CD14-positive monocyte (primary cell): Measurements from ENCODE around the gene PLAC1. TPM values are rescaled to one million over a fixed set of nuclear protein-coding genes. Genes with fewer than 3 reads are reported as not detected.

ENCODE experiments used
- DNase-seq, 3 donors: peaks; one replicate each; pipeline ENCODE4 v3.0.0-alpha.2; 2011 to 2022
- H2AFZ ChIP-seq: 2 replicates; pipeline ENCODE4 v1.6.0; 2012; ENCODE audit warnings: mild to moderate bottlenecking, low read depth, low read length, inconsistent platforms; ENCODE audit not compliant: insufficient read depth, poor library complexity, severe bottlenecking
- H3K27ac ChIP-seq, 2 donors: 1 replicate in 1 of 2; 2 replicates in 1 of 2; pipeline ENCODE4 v1.5.1; 2012 to 2013; ENCODE audit warnings: low read length in 2 of 2, control low read depth in 1 of 2, inconsistent platforms in 1 of 2, low read depth in 1 of 2, mild to moderate bottlenecking in 1 of 2
- H3K27me3 ChIP-seq, 2 donors: one replicate each; pipeline versions ENCODE4 v1.6.0 to v1.6.1; 2011 to 2013; ENCODE audit warnings: low read length in 2 of 2; ENCODE audit not compliant: control insufficient read depth in 2 of 2, insufficient read depth in 2 of 2
- H3K36me3 ChIP-seq, 2 donors: replicated peaks in 1 of 2; 1 replicate in 1 of 2; 2 replicates in 1 of 2; pipeline versions ENCODE4 v1.5.1 to v1.6.1; 2012 to 2013; ENCODE audit warnings: low read length in 2 of 2, control low read depth in 1 of 2, inconsistent platforms in 1 of 2, mild to moderate bottlenecking in 1 of 2; ENCODE audit not compliant: insufficient read depth in 2 of 2, control insufficient read depth in 1 of 2
- H3K4me1 ChIP-seq, 2 donors: 1 replicate in 1 of 2; 2 replicates in 1 of 2; pipeline versions ENCODE4 v1.5.1 to v1.6.1; 2012 to 2013; ENCODE audit warnings: low read length in 2 of 2, control low read depth in 1 of 2, inconsistent platforms in 1 of 2, mild to moderate bottlenecking in 1 of 2, moderate library complexity in 1 of 2; ENCODE audit not compliant: insufficient read depth in 2 of 2, control insufficient read depth in 1 of 2
- H3K4me2 ChIP-seq: replicated peaks from 2 replicates; pipeline ENCODE3; 2012; ENCODE audit warnings: low read length, moderate library complexity, mild to moderate bottlenecking; ENCODE audit not compliant: poor library complexity, severe bottlenecking; ENCODE audit errors: extremely low read depth
- H3K4me3 ChIP-seq, 3 experiments: fragments of 200-600 bp in 1 of 3; sonication (generic) in 1 of 3; replicated peaks in 1 of 3; 1 replicate in 2 of 3; 2 replicates in 1 of 3; pipeline ENCODE4 v1.5.1; 2011 to 2013; ENCODE audit warnings: low read length in 3 of 3, mild to moderate bottlenecking in 3 of 3, control low read depth in 2 of 3, low read depth in 2 of 3, inconsistent platforms in 1 of 3, moderate library complexity in 1 of 3
- H3K79me2 ChIP-seq: 2 replicates; pipeline ENCODE4 v1.6.0; 2012; ENCODE audit warnings: mild to moderate bottlenecking, control low read depth, inconsistent platforms, low read length, moderate library complexity; ENCODE audit not compliant: insufficient read depth
- H3K9ac ChIP-seq: 2 replicates; pipeline ENCODE4 v1.6.0; 2017; ENCODE audit warnings: low read length, mild to moderate bottlenecking; ENCODE audit not compliant: insufficient read depth, poor library complexity, severe bottlenecking
- H3K9me3 ChIP-seq, 2 donors: replicated peaks in 1 of 2; 1 replicate in 1 of 2; 2 replicates in 1 of 2; pipeline versions ENCODE4 v1.5.1 to v1.6.1; 2012 to 2013; ENCODE audit warnings: low read length in 2 of 2, control low read depth in 1 of 2; ENCODE audit not compliant: control insufficient read depth in 1 of 2, insufficient read depth in 1 of 2
- H4K20me1 ChIP-seq: 2 replicates; pipeline ENCODE4 v1.6.0; 2012; ENCODE audit warnings: mild to moderate bottlenecking, low read length, control low read depth, moderate library complexity; ENCODE audit not compliant: insufficient read depth
- H3K27ac Mint-ChIP-seq, 7 donors: one replicate each; pipeline ENCODE4 v1.8.0; 2020; ENCODE audit warnings: mild to moderate bottlenecking in 7 of 7, mixed read lengths in 7 of 7, moderate library complexity in 6 of 7, inconsistent platforms in 2 of 7
- H3K27me3 Mint-ChIP-seq, 3 donors: one replicate each; pipeline ENCODE4 v1.8.0; 2021 to 2022; ENCODE audit warnings: low read depth in 3 of 3, mild to moderate bottlenecking in 3 of 3, mixed read lengths in 3 of 3, moderate library complexity in 3 of 3, inconsistent platforms in 1 of 3
- H3K36me3 Mint-ChIP-seq, 2 donors: one replicate each; pipeline ENCODE4 v1.8.0; 2020; ENCODE audit warnings: mixed read lengths in 2 of 2, inconsistent platforms in 1 of 2, mild to moderate bottlenecking in 1 of 2
- H3K4me1 Mint-ChIP-seq: one replicate; pipeline ENCODE4 v1.8.0; 2020; ENCODE audit warnings: mild to moderate bottlenecking, mixed read lengths
- H3K4me3 Mint-ChIP-seq, 2 donors: one replicate each; pipeline ENCODE4 v1.8.0; 2020; ENCODE audit warnings: mild to moderate bottlenecking in 2 of 2, mixed read lengths in 2 of 2, moderate library complexity in 1 of 2
- H3K9me3 Mint-ChIP-seq, 7 donors: one replicate each; pipeline ENCODE4 v1.8.0; 2020 to 2022; ENCODE audit warnings: mixed read lengths in 7 of 7, mild to moderate bottlenecking in 6 of 7, moderate library complexity in 6 of 7, inconsistent platforms in 2 of 7
- CTCF ChIP-seq: fragments of 200-600 bp; IDR thresholded peaks from one replicate; pipeline ENCODE4 v1.8.0; 2022; ENCODE audit warnings: antibody characterized with exemption, mild to moderate bottlenecking
- WGBS: methylation state at CpG from one replicate; pipeline ENCODE4 v1.1.5; 2013; ENCODE audit warnings: missing lambda C conversion rate; ENCODE audit not compliant: insufficient coverage; 5-methylcytosine and 5-hydroxymethylcytosine counted together
- intact Hi-C, 2 donors: fragments of 100-400 bp; cut with micrococcal nuclease; formaldehyde crosslinking; loops; one replicate each; pipeline versions ENCODE4 v1.15.0 to v1.15.1; 2023
- polyA plus RNA-seq, 3 donors: library from polyadenylated mRNA; depleted of rRNA in 1 of 3; unstranded in 2 of 3; stranded (reverse) in 1 of 3; fragments of 300-500 nt in 2 of 3; fragments of >200 nt in 1 of 3; fragmentation: Illumina TruSeq in 2 of 3; gene quantifications; 1 replicate in 2 of 3; 2 replicates in 1 of 3; pipeline ENCODE4 v1.2.3, GENCODE V29; 2012 to 2021

The PLAC1 gene
- polyA plus RNA-seq, 3 donors = not detected

DNA sequence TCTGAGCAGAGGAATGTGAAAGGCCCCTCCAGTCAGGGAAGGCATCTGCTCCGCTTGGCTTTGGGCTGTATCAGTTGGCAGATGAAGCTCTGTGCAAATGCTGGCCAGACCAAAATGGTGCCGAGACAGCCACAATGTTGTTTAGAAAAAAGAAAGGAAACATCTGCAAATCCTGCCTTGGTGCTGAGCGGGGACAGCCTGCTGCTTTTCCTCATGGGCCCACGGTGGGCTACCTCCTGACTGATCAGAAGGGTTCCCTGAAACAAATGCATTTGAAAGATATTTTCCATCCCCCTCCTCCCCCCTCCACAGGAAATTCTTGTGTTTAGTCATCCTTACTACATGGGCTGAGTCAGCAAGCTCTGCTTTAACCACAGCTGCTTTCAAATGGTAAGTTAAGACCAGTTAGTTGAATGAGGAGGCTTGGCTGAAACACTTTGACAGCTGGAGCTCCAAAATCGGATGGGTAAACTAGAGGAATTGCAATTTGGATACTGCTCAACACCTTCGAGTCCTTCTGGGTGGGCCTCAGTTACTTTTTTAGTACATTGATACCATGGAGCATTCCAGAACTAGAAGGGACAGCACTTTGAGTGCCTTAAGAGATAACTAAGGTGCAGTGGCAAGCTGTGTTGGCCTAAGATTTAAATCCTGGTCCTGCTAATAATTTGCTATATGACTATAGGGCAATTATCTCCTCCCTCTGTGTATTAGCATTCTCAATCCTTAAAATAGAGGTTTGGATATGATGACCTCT lies 36.0 kb downstream of the PLAC1 start:
- 0% methylated on average over 2 of the region's 6 CpGs for whole genome bisulfite sequencing
- no peaks in the 10 kb centered on the region for H3K9me3 Mint-ChIP-seq
- no peak overlapping the region for H3K9ac ChIP-seq
- H3K36me3 Mint-ChIP-seq = no peaks in the 10 kb centered on the region
- peak overlapping the region; percentile 72 to 77 for H3K4me3 Mint-ChIP-seq
- peak overlapping the region; percentile 50 for H3K4me2 ChIP-seq
- H3K27me3 ChIP-seq = no peaks in the 10 kb centered on the region
- DNase-seq = peak; percentile 18 to 52 (median 24)
- H4K20me1 ChIP-seq = no peaks in the 10 kb centered on the region
- no peaks in the 10 kb centered on the region for H3K36me3 ChIP-seq
- H3K27ac ChIP-seq = peak overlapping the region in 1 of 2 donors; percentile 34
- H3K27me3 Mint-ChIP-seq = peaks cover 0 to 2% (median 2%) of the 10 kb centered on the region in 3 donors
- peaks cover 37% of the 10 kb centered on the region for H3K4me1 Mint-ChIP-seq
- H3K9me3 ChIP-seq = no peaks in the 10 kb centered on the region
- H2AFZ ChIP-seq = peak overlapping the region; percentile 71
- intact Hi-C loops = no loop called here
- peaks cover 13 to 35% of the 10 kb centered on the region in 2 donors for H3K4me1 ChIP-seq
- peak overlapping the region in 2 of 7 donors; percentile 42 to 64 for H3K27ac Mint-ChIP-seq
- no peak for TF ChIP-seq CTCF
- H3K79me2 ChIP-seq = no peaks in the 10 kb centered on the region
- H3K4me3 ChIP-seq = peak overlapping the region; percentile 20 to 65 (median 45)

- peaks cover 0 to 2% (median 2%) of the 10 kb centered on the region in 3 donors for H3K27me3 Mint-ChIP-seq
- H3K27ac Mint-ChIP-seq = no peak overlapping the region
- H3K4me1 ChIP-seq = peaks cover 13 to 25% of the 10 kb centered on the region in 2 donors
- peaks cover 21% of the 10 kb centered on the region for H3K4me1 Mint-ChIP-seq
- no peak overlapping the region for H3K9ac ChIP-seq
- DNase-seq = no peak
- peaks cover 0 to 2% (median 0%) of the 10 kb centered on the region in 7 donors for H3K9me3 Mint-ChIP-seq
- no peak overlapping the region for H3K4me2 ChIP-seq
- no peak overlapping the region for H2AFZ ChIP-seq
- intact Hi-C loops = no loop called here
- H3K9me3 ChIP-seq = no peaks in the 10 kb centered on the region
- no peak overlapping the region for H3K4me3 Mint-ChIP-seq
- H3K27ac ChIP-seq = no peak overlapping the region
- H3K4me3 ChIP-seq = no peak overlapping the region
- no peaks in the 10 kb centered on the region for H3K36me3 Mint-ChIP-seq
- no CpG with 5 or more reads among the region's 1 CpG for WGBS
- TF ChIP-seq CTCF = no peak
- H3K36me3 ChIP-seq = no peaks in the 10 kb centered on the region
- H3K27me3 ChIP-seq = no peaks in the 10 kb centered on the region
- H4K20me1 ChIP-seq = no peaks in the 10 kb centered on the region
- no peaks in the 10 kb centered on the region for H3K79me2 ChIP-seq
Observed at GRCh38 chrX:134619838-134620237, 38.4 kb downstream of the PLAC1 start.
